Endometrium (tissue), 2 donors: ENCODE data around the gene TFEB.

Experiments used
- FAIRE-seq: peaks from 2 replicates; lab custom pipeline; 2012; peaks lifted over from hg19 to GRCh38; lab: Jason Lieb, UNC
- donor health status: control.
- donor health status: control.

Gene TFEB

GRCh38 chr6:41690541-41691330 lies 44.7 kb downstream of the TFEB start:
- FAIRE-seq, result no peak

- no peak for FAIRE-seq
Observed at GRCh38 chr6:41689171-41690008, 46.0 kb downstream of the TFEB start.

- no peak for FAIRE-seq
Observed at GRCh38 chr6:41688256-41688965, 47.0 kb downstream of the TFEB start.

- no peak for FAIRE-seq
Observed at GRCh38 chr6:41687501-41688175, 47.8 kb downstream of the TFEB start.

- FAIRE-seq, result no peak
Observed at GRCh38 chr6:41685641-41686380, 49.6 kb downstream of the TFEB start.

GRCh38 chr6:41684311-41685180 lies 50.9 kb downstream of the TFEB start:
- FAIRE-seq, result no peak

- no peak for FAIRE-seq
Observed at GRCh38 chr6:41683523-41684310, 51.7 kb downstream of the TFEB start.

GRCh38 chr6:41683273-41683522 lies 52.2 kb downstream of the TFEB start:
- FAIRE-seq, result no peak

- no peak for FAIRE-seq
Observed at GRCh38 chr6:41682497-41683272, 52.7 kb downstream of the TFEB start.

- FAIRE-seq, result peak; percentile 79
Observed at GRCh38 chr6:41682056-41682477, 53.3 kb downstream of the TFEB start.

GRCh38 chr6:41680182-41680965 lies 55.0 kb downstream of the TFEB start:
- FAIRE-seq, result no peak

GRCh38 chr6:41679696-41680095 lies 55.7 kb downstream of the TFEB start:
- no peak for FAIRE-seq

GRCh38 chr6:41678511-41679084 lies 56.8 kb downstream of the TFEB start:
- FAIRE-seq, result no peak

GRCh38 chr6:41677124-41677921 lies 58.1 kb downstream of the TFEB start:
- FAIRE-seq, result no peak

GRCh38 chr6:41676431-41676830 lies 59.0 kb downstream of the TFEB start:
- no peak for FAIRE-seq

GRCh38 chr6:41675992-41676391 lies 59.4 kb downstream of the TFEB start:
- FAIRE-seq, result no peak

GRCh38 chr6:41675176-41675775 lies 60.1 kb downstream of the TFEB start:
- no peak for FAIRE-seq
